Pancreas (tissue), 10 donors: ENCODE measurements around the gene NUDT8. TPM values are rescaled to one million over a fixed set of nuclear protein-coding genes. Genes with fewer than 3 reads are reported as not detected.

ENCODE experiments used
- ATAC-seq, 4 donors: fragments of 200-7000 bp; cut with Tn5 transposase; one replicate each; pipeline versions ENCODE4 v1.8.0 to v1.9.1; 2020; ENCODE audit warnings: mild to moderate bottlenecking in 4 of 4, moderate library complexity in 4 of 4
- DNase-seq, 6 donors: peaks; one replicate each; pipeline ENCODE4 v3.0.0-alpha.2; 2020
- FAIRE-seq: peaks from 2 replicates; lab custom pipeline; 2012; peaks lifted over from hg19 to GRCh38; lab: Jason Lieb, UNC
- H3K27ac ChIP-seq, 4 donors: fragments of 200-600 bp; sonication (generic); 1 replicate in 3 of 4; 2 replicates in 1 of 4; pipeline versions ENCODE4 v1.5.0 to v1.8.0; 2020
- H3K27me3 ChIP-seq, 4 donors: fragments of 200-600 bp; one replicate each; pipeline ENCODE4 v1.8.0; 2021
- H3K36me3 ChIP-seq, 3 donors: fragments of 200-600 bp; sonication (generic) in 1 of 3; one replicate each; pipeline versions ENCODE4 v1.5.0 to v1.8.0; 2020 to 2021
- H3K4me1 ChIP-seq, 3 donors: fragments of 200-600 bp; one replicate each; pipeline ENCODE4 v1.8.0; 2021
- H3K4me3 ChIP-seq, 4 donors: fragments of 200-600 bp; sonication (generic) in 2 of 4; one replicate each; pipeline versions ENCODE4 v1.5.0 to v1.8.0; 2020 to 2021
- H3K9me3 ChIP-seq, 4 donors: fragments of 200-600 bp; one replicate each; pipeline ENCODE4 v1.8.0; 2021
- CTCF ChIP-seq, 4 donors: fragments of 200-600 bp; sonication (generic) in 3 of 4; IDR thresholded peaks; one replicate each; pipeline versions ENCODE4 v1.5.0 to v1.8.0; 2021; ENCODE audit warnings: antibody characterized with exemption in 4 of 4
- WGBS, 2 donors: extraction: QIAGEN DNeasy Blood & Tissue Kit; methylation state at CpG; one replicate each; pipeline ENCODE4 v1.1.7; 2013; 5-methylcytosine and 5-hydroxymethylcytosine counted together
- intact Hi-C, 3 donors: fragments of 100-400 bp; cut with DNase I; formaldehyde crosslinking; loops; one replicate each; pipeline versions ENCODE4 v1.11.1 to v1.14.2; 2022
- polyA plus RNA-seq, 2 donors: library from polyadenylated mRNA; stranded (reverse); fragments of 200-250 nt; gene quantifications; one replicate each; pipeline ENCODE4 v1.2.3, GENCODE V29; 2013
- total RNA-seq, 6 donors: library from RNA; stranded (reverse); fragmentation: NEBNext Ultra II Directional in 4 of 6; extraction: Animal tissue kit (Norgen Biotek cat#: 25700) in 4 of 6; gene quantifications; one replicate each; pipeline versions ENCODE4 v1.2.1 to v1.2.4, GENCODE V29; 2021 to 2023
- donor health status: healthy with polysubstance abuse.
- donor health status: DM: no; HTN: no; CAD: no; lungs with moderate emphysema.
- donor health status: DM: no; HTN: no; CAD: no.
- donor health status: control.
- donor health status: control.
- donor health status: Bipolar disorder and iron deficiency.
- donor health status: DM: yes; HTN: yes; CAD: no.
- donor health status: DM: no; HTN: no; CAD: no.
- donor health status: DM: no; HTN: no; CAD: no.
- donor health status: DM: yes; HTN: yes; CAD: no.

The NUDT8 gene
- total and polyA plus RNA-seq, 8 donors = 4.3 to 11.0 (median 6.3) TPM

- WGBS, 2 donors = 77 to 78% methylated on average over 18 of the region's 18 CpGs
Observed at GRCh38 chr11:67614730-67615714, 14.7 kb downstream of the NUDT8 start.

GRCh38 chr11:67613960-67614715 lies 15.6 kb downstream of the NUDT8 start:
- Histone ChIP-seq H3K36me3 (peaks cover 5 to 21% (median 15%) of the 10 kb centered on the region in 3 donors), H3K9me3 (no peaks in the 10 kb centered on the region), H3K27me3 (no peaks in the 10 kb centered on the region), H3K4me1 (no peaks in the 10 kb centered on the region), H3K27ac (peak overlapping the region; percentile 49 to 83 (median 70)), H3K4me3 (peak overlapping the region in 3 of 4 donors; percentile 4 to 28 (median 26))
- intact Hi-C loops = no loop called here
- FAIRE-seq (no peak), ATAC-seq (peak; percentile 55 to 81 (median 73)), DNase-seq (peak in 5 of 6 donors; percentile 57 to 84 (median 75))
- TF ChIP-seq CTCF (IDR thresholded peaks at IDR 0.05) = peak; percentile 36 to 71 (median 59)
- 14 to 15% methylated on average over 23 of the region's 23 CpGs for WGBS, 2 donors

More at GRCh38 chr11:67614730-67615714, 14.7 kb downstream of the NUDT8 start:
- ATAC-seq = peak; percentile 60 to 80 (median 78)
- Histone ChIP-seq H3K27me3 (no peaks in the 10 kb centered on the region), H3K9me3 (no peaks in the 10 kb centered on the region), H3K4me1 (no peaks in the 10 kb centered on the region), H3K4me3 (no peak overlapping the region), H3K36me3 (peaks cover 4 to 17% (median 14%) of the 10 kb centered on the region in 3 donors), H3K27ac (peak overlapping the region; percentile 49 to 83 (median 70))
- TF ChIP-seq CTCF (IDR thresholded peaks at IDR 0.05) = peak; percentile 35 to 48 (median 45)
- peak in 5 of 6 donors; percentile 37 to 87 (median 81) for DNase-seq
- intact Hi-C loops = no loop called here
- FAIRE-seq = no peak

GRCh38 chr11:67613313-67613959 lies 16.3 kb downstream of the NUDT8 start:
- ATAC-seq (peak; percentile 3 to 11 (median 8)), FAIRE-seq (no peak), DNase-seq (peak in 2 of 6 donors; percentile 33 to 63)
- WGBS, 2 donors = 80 to 87% methylated on average over 17 of the region's 17 CpGs
- Histone ChIP-seq H3K27ac (peak overlapping the region; percentile 49 to 83 (median 70)), H3K36me3 (peaks cover 5 to 26% (median 15%) of the 10 kb centered on the region in 3 donors), H3K9me3 (no peaks in the 10 kb centered on the region), H3K27me3 (no peaks in the 10 kb centered on the region), H3K4me3 (peak overlapping the region in 1 of 4 donors; percentile 26), H3K4me1 (no peaks in the 10 kb centered on the region)
- no peak for TF ChIP-seq CTCF (IDR thresholded peaks at IDR 0.05)
- intact Hi-C loops = no loop called here

- peaks cover 0 to 3% (median 0%) of the 10 kb centered on the region in 3 donors for H3K4me1 ChIP-seq
- DNase-seq = peak in 2 of 6 donors; percentile 39 to 73
- WGBS, 2 donors = 91 to 92% methylated on average over 12 to 13 of the region's 13 CpGs
Observed at GRCh38 chr11:67612751-67613150, 17.0 kb downstream of the NUDT8 start.

More at GRCh38 chr11:67612751-67613150, 17.0 kb downstream of the NUDT8 start:
- Histone ChIP-seq H3K36me3 (peaks cover 5 to 26% (median 15%) of the 10 kb centered on the region in 3 donors), H3K9me3 (no peaks in the 10 kb centered on the region), H3K27me3 (no peaks in the 10 kb centered on the region), H3K4me3 (no peak overlapping the region), H3K27ac (no peak overlapping the region)
- intact Hi-C loops = no loop called here
- TF ChIP-seq CTCF (IDR thresholded peaks at IDR 0.05) = no peak
- ATAC-seq = no peak
- no peak for FAIRE-seq
